ENCODE measurements around the gene MAP3K9.
"Not testable (repeated sequence)": the region's sequence is repeated elsewhere in the genome, so short reads cannot be mapped to it uniquely, and the experiment has no call there.

MAP3K9 gene

DNA sequence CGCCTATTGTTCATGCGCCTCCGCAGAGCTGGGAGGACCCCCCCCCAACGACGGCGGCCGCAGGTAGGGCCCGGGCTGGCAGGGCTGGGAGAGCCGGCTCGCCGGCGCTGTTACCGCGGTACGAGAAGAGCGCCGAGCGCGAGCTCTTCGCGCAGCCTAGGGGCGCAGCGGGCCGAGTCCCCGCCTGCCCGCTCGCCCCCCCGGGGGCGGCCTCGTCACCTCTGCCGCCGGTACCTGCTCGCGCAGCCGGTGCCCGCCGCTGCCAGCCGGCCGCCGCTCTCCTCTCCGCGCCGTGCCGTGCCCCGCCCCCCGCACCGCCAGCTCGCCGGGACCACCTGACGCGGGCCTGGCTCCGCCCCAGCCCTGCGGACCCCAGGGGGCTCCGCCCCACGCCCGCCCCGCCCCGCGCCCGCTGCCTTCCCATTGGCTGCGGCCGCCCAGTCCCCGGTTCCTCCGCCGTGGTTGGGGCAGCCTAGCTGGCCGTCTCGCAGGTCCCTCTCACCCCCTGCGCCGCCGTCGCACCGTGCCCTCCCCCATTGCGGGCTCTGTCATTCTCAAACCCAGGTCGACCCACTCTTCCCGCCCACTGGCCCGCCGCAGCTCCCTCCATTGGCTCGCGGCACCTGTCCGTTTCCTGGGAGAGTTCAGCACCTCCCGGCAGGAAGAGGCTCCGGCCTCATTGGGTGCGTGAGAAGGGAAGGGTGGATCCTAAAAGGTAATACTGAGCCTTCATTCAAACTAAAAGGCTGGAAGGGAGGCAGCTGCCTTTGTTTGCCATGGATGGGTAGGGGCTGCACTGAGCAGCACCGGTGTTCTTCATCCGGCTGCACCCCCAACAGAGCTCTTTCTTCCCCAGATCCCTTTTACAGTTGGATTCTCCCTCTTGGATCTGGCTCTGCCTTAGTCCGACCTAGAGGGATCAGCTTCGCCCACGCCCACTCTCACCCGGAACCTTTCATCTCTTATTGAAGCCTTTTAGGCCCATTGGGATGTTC, at the start of gene MAP3K9:
Gene MAP3K9 (minus strand): TSS at position 289 of the 995 bp plus-strand sequence. CDS start 342 bp downstream, outside the sequence.
- no peak for TF ChIP-seq CTCF (IDR thresholded peaks at IDR 0.05; ENCODE audit: borderline replicate concordance, insufficient read depth, low read depth, low read length)
- H3K4me3 ChIP-seq (ENCODE audit: low read depth, low read length), result peak within 1 kb of the TSS; percentile 80

- TF ChIP-seq CTCF (IDR thresholded peaks at IDR 0.05; ENCODE audit: borderline replicate concordance, insufficient read depth, low read depth, low read length), result no peak
These were observed 49.3 kb upstream of the MAP3K9 start for GRCh38 chr14:70858641-70859040.

GRCh38 chr14:70857496-70857890, 48.2 kb upstream of the MAP3K9 start:
- TF ChIP-seq CTCF (IDR thresholded peaks at IDR 0.05; ENCODE audit: borderline replicate concordance, insufficient read depth, low read depth, low read length), result no peak
- H3K4me3 ChIP-seq (ENCODE audit: low read depth, low read length), result no peak overlapping the region

More at GRCh38 chr14:70858641-70859040, 49.3 kb upstream of the MAP3K9 start:
- H3K4me3 ChIP-seq (ENCODE audit: low read depth, low read length), result no peak overlapping the region

DNA sequence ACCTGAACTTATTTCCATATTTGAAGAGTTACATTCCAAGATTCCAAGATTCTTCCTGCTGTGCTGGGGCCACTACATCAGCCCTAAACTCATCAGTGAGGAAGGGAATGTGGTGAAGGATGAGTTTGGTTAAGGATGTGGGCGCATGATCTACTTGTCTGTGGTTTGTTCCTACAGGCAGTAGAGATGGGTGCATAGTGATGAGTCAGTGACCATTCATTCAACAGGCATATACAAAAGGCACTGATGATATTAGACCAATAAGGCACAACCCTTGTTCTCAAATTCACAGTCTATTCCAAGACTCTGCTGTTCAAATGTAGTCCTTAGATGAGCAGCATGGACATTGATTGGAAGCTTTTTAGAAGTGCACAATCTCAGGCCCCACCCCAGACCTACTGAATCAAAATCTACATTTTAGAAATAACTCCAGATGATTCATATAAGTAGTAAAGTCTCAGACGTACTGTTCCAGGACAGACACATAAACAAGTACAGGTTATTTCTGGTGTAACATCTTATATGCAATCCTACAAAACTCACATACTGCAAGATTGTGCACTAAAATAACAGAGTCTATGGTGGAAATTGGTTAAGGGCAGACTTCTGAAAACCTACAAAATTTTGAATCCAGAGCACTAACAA, 47.7 kb upstream of the MAP3K9 start:
- no peak overlapping the region for H3K4me3 ChIP-seq (ENCODE audit: low read depth, low read length)
- TF ChIP-seq CTCF (IDR thresholded peaks at IDR 0.05; ENCODE audit: borderline replicate concordance, insufficient read depth, low read depth, low read length), result no peak

GRCh38 chr14:70855486-70855885, 46.2 kb upstream of the MAP3K9 start:
- no peak for TF ChIP-seq CTCF (IDR thresholded peaks at IDR 0.05; ENCODE audit: borderline replicate concordance, insufficient read depth, low read depth, low read length)
- no peak overlapping the region for H3K4me3 ChIP-seq (ENCODE audit: low read depth, low read length)

DNA sequence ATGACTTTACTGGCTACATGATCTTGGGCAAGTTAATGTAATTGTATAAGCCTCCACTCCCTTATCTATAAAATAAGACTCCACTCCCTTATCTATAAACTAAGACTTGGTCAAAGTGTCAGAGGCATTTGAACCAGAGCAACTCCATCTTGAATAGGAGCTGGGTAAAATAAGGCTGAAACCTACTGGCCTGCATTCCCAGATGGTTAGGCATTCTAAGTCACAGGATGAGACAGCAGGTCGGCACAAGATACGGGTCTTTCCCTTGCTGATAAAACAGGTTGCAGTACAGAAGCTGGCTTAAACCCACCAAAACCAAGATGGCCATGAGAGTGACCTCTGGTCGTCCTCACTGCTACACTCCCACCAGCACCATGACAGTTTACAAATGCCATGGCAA, 44.3 kb upstream of the MAP3K9 start:
- H3K4me3 ChIP-seq (ENCODE audit: low read depth, low read length), result not testable (repeated sequence)

DNA sequence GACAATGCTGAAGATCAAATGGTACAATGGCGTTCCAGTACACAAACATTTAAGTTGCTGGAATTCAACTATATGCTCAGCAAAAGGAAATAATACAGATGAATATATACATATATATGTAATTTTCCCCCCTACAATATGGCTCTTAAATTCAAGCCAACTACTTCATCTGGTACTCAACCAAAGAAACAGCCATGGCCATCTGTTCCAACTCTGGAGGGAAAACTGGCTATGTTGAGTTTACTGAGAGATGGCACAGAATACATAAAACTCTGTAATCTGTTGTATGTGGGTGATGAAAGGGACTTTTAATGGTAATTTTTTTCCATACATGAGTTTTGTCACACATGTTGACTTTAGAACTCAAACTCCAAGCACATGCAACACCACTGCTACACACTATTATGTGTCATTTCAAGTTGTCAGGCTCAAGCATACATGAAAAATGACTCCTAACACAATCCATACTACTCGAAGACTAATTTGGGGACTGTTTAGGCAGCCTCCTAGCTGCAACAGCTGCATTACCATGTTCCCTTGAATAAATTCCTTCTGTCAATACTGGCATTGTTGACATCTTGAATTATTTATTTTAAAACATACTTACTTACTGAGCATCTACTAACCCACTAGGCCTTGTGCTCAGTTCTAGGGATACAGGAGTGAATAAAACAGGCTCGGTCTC, 38.2 kb upstream of the MAP3K9 start:
- no peak overlapping the region for H3K4me3 ChIP-seq (ENCODE audit: low read depth, low read length)
- TF ChIP-seq CTCF (IDR thresholded peaks at IDR 0.05; ENCODE audit: borderline replicate concordance, insufficient read depth, low read depth, low read length), result no peak
